Activated CD4-positive, alpha-beta T cell treated with anti-CD3 and anti-CD28 coated beads, Interleukin-2, amount 50 U/mL, for 4 hours (primary cell): ENCODE results near the gene EBF4.
"Not testable (repeated sequence)": the region's sequence is repeated elsewhere in the genome, so short reads cannot be mapped to it uniquely, and the experiment has no call there.

Experiments
- DNase-seq, 2 experiments: peaks; one replicate each; pipeline ENCODE4 v3.0.0-alpha.2; 2020

EBF4 gene

GRCh38 chr20:2759603-2760296 is 67.2 kb downstream of the EBF4 start:
- DNase-seq, result no peak

- no peak for DNase-seq
Observed at GRCh38 chr20:2760297-2760951, 67.8 kb downstream of the EBF4 start.

DNA sequence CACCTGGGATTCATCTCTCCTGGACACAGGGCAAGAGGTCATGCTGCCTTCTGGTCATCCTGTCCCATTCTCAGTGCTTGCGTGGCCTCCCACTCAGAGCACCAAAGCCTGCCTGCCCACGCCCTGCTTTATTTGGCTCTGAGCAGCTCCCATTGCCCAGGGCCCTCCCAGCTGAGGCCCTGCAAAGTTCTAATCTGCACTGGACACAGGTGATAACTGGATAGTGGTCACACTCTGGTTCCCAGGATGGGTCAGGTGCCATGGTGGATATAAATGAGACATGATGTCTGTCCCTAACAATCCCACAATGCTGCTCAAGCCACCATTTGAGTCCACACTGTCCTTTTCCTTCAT is 68.3 kb downstream of the EBF4 start:
- DNase-seq, result no peak

DNA sequence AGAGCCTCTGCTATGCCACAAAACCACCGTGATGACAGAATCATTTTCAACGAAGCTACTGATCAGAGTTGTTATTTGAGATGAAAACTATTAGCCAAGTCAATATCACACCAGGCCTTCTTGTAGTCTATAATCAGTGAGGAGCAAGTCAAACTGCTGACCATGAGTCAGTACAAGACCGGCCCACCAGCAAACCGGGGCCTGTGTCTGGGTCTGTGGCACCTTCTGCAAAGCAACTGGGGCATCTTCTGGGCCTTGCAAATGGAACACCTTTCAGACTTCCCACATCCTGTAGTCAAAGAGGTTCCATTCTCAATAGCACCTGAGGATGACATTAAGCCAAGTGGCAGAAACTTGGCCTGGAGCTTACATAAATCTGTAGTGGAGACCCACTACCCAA is 69.3 kb downstream of the EBF4 start:
- DNase-seq, result no peak

GRCh38 chr20:2762578-2763131 is 70.1 kb downstream of the EBF4 start:
- no peak for DNase-seq

GRCh38 chr20:2763186-2763585 is 70.6 kb downstream of the EBF4 start:
- DNase-seq, result no peak

GRCh38 chr20:2767768-2768631 is 75.4 kb downstream of the EBF4 start:
- no peak for DNase-seq

DNA sequence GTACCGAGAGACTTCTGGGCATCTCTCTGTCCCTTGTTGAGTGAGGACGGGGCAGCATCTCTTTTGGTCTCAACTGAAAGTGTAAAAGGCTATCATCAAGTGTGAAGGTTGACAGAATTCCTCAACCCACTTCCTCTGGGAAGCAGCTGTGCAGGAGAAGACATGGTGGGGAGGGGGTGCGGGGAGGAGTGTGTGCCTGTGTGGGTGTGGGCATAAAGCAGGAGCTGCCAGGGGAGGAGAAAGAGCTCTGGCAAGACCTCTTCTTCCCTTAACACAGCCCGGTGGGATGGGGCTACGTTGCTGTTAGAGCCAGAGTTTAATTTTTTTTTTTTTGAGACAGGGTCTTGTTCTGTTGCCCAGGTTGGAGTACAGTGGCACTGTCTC is 76.0 kb downstream of the EBF4 start:
- DNase-seq, result no peak

- not testable (repeated sequence) for DNase-seq
Observed at GRCh38 chr20:2770091-2770490, 77.5 kb downstream of the EBF4 start.

DNA sequence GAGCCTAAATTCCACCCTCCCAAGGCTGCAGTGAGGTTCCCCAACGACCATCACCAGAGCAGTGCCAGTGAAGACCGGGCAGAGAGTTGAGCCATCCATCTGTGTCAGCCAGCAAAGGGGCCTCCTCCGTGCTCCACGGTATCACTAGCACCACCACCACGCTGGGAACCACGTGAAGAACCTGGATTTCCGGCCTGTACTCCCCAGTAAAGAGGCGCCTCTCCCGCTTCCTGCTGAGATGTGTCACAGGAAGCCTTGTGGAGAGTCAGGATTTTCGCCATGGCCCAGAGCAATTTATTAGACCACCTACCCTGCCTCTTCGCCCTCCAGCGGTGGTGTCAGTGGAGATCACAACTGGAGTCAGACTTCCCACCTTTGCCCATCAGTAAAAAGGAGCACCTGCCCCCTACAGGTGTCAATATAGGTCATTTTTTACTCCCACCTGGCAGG is 79.1 kb downstream of the EBF4 start:
- no peak for DNase-seq

DNA sequence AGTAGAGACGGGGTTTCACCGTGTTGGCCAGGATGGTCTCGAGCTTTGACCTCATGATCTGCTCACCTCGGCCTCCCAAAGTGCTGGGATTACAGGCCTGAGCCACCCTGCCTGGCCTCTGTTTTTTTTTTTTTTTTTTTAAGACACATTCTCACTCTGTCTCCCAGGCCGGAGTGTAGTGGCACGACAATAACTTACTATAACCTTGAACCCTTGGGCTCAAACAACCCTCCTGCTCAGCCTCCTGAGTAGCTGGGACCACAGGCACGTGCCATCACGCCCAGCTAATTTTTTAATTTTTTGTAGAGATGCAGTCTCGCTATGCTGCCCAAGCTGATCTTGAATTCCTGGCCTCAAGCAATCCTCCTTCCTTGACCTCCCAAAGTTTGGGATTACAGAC is 81.2 kb downstream of the EBF4 start:
- no peak for DNase-seq

DNA sequence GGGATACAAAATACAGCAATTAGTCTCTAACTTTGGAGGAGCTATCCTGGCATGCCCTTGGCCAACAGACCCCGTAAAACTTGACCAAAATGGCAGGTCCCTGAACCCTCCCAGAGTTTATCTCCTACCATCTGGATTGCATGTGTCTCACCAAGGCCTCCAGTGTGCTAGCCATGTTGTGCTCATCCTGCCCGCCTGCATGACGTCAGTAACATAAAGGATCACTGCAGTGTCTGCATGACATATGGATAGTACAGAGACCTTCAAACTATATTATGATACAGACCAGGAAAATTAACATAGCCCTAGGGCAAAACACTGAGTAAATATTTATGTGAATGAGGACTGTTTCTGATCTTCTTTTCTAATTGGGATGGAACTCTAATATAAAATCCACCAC is 82.6 kb downstream of the EBF4 start:
- no peak for DNase-seq

DNA sequence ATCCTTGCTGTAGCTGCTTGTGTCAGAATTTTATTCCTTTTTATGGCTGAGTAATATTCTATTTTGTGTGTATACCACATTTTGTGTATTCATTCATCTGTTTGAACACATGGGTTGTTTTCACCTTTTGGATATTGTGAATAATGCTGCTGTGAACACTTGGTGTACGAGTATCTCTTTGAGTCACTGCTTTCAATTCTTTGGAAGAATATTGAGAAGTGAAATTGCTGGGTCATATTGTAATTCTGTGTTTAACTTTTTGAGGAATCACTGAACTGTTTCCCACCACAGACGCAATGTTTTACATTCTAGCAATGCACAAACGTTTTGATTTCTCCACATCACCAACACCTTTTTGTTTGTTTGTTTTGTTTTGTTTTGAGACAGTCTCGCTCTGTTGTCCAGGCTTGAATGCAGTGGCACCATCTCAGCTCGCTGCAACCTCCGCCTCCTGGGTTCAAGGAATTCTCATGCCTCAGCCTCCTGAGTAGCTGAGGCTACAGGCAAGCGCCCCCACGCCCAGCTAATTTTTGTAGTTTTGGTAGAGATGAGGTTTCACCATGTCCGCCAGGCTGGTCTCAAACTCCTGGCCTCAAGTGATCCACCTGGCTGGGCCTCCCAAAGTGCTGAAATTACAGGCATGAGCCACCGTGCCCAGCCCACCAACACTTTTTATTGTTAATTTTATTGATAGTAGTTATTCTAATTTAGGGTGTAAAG is 86.2 kb downstream of the EBF4 start:
- DNase-seq, result no peak

DNA sequence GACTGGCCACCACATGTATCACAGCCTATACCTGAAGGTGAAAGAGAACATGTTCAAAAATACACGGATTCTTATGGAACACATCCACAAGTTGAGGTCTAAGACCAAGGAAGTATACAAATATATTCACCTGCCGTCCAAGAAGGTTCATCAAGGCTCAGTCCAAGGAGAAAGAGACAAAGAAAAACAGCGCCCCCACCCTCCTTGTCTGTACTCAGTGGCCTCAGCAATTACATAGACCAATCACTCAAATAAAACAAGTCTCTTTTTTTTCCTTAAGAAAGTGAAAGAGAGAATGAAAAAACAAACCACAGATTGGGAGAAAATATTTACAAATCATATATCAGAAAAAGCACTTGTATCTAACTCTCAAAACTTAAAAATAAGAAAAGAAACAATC is 88.4 kb downstream of the EBF4 start:
- DNase-seq, result no peak

DNA sequence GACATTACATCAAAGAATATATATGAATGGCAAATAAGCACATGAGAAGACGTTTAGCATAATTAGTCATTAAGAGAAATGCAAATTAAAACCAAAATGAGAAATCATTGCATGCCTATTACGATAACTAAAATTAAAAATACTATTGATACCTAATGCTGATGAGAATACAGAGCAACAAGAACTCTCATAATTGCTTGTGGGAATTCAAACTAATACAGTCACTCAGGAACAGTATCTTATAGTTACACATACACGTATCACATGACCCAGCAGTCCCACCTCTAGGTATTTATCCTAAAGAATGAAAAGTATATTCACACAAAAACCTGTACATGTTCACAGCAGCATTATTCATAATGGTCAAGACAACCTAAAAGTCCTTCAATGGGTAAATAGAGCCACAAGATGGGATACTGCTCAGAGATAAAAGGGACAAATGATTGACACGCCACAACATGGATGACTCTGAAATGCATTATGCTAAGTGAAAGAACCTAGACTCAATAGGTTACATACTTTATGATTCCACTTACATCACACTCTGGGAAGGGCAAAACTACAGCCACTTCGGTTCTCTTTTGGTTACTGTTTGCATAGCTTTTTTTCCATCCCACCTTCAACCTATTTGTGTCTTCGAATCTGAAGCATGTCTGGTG is 91.5 kb downstream of the EBF4 start:
- DNase-seq, result no peak

GRCh38 chr20:2793471-2793870 is 100.9 kb downstream of the EBF4 start:
- DNase-seq, result no peak

- DNase-seq, result no peak
Observed at GRCh38 chr20:2794202-2794748, 101.7 kb downstream of the EBF4 start.

- no peak for DNase-seq
Observed at GRCh38 chr20:2794866-2795447, 102.4 kb downstream of the EBF4 start.

GRCh38 chr20:2795451-2795850 is 102.9 kb downstream of the EBF4 start:
- no peak for DNase-seq

GRCh38 chr20:2796011-2796660 is 103.6 kb downstream of the EBF4 start:
- no peak for DNase-seq
